Mesenchymal stem cell (in vitro differentiated cells and primary cell): ENCODE results near the gene EDN1.

Experiments
- DNase-seq: peaks from one replicate; pipeline ENCODE4 v3.0.0-alpha.2; 2013
- H2AFZ ChIP-seq: one replicate; pipeline ENCODE4 v1.6.1; 2013; ENCODE audit warnings: low read depth, mild to moderate bottlenecking, control low read depth, inconsistent platforms, low read length, moderate library complexity
- H2AK5ac ChIP-seq: 2 replicates; pipeline ENCODE4 v1.6.1; 2013; ENCODE audit warnings: low read length, moderate library complexity, mild to moderate bottlenecking, inconsistent platforms; ENCODE audit not compliant: severe bottlenecking
- H2BK120ac ChIP-seq: one replicate; pipeline ENCODE4 v1.6.1; 2013; ENCODE audit warnings: low read depth, mild to moderate bottlenecking, inconsistent platforms, low read length, moderate library complexity
- H2BK12ac ChIP-seq, 2 experiments: one replicate each; pipeline ENCODE4 v1.6.1; 2013; ENCODE audit warnings: inconsistent platforms in 2 of 2, low read length in 2 of 2, mild to moderate bottlenecking in 2 of 2, moderate library complexity in 2 of 2, control low read depth in 1 of 2
- H2BK15ac ChIP-seq: one replicate; pipeline ENCODE4 v1.6.1; 2013; ENCODE audit warnings: mild to moderate bottlenecking, low read depth, inconsistent platforms; ENCODE audit not compliant: poor library complexity, severe bottlenecking
- H2BK5ac ChIP-seq: 2 replicates; pipeline ENCODE4 v1.6.1; 2013; ENCODE audit warnings: low read depth, mild to moderate bottlenecking, low read length, control low read depth, inconsistent platforms; ENCODE audit not compliant: poor library complexity, severe bottlenecking
- H3K14ac ChIP-seq, 2 experiments: one replicate each; pipeline ENCODE4 v1.6.1; 2013; ENCODE audit warnings: inconsistent platforms in 2 of 2, low read length in 2 of 2, control low read depth in 1 of 2, mild to moderate bottlenecking in 1 of 2, moderate library complexity in 1 of 2
- H3K18ac ChIP-seq, 2 experiments: one replicate each; pipeline ENCODE4 v1.6.1; 2013; ENCODE audit warnings: inconsistent platforms in 2 of 2, low read length in 2 of 2, control low read depth in 1 of 2, low read depth in 1 of 2, mild to moderate bottlenecking in 1 of 2
- H3K23ac ChIP-seq, 2 experiments: one replicate each; pipeline ENCODE4 v1.6.1; 2013; ENCODE audit warnings: inconsistent platforms in 2 of 2, low read length in 2 of 2, mild to moderate bottlenecking in 2 of 2, moderate library complexity in 2 of 2, control low read depth in 1 of 2
- H3K27ac ChIP-seq: 2 replicates; pipeline ENCODE4 v1.5.1; 2013; ENCODE audit warnings: mild to moderate bottlenecking, moderate library complexity, low read length, control low read depth, inconsistent platforms; ENCODE audit not compliant: poor library complexity, severe bottlenecking
- H3K27me3 ChIP-seq, 2 experiments: 2 replicates each; pipeline versions ENCODE4 v1.6.1 to v1.7.0; 2013; ENCODE audit warnings: low read length in 2 of 2, mild to moderate bottlenecking in 2 of 2, moderate library complexity in 2 of 2, control low read depth in 1 of 2, inconsistent platforms in 1 of 2; ENCODE audit not compliant: control insufficient read depth in 1 of 2, insufficient read depth in 1 of 2
- H3K36me3 ChIP-seq, 2 experiments: 2 replicates each; pipeline versions ENCODE4 v1.6.1 to v1.7.0; 2013; ENCODE audit warnings: low read length in 2 of 2, control low read depth in 1 of 2, inconsistent platforms in 1 of 2, low read depth in 1 of 2, mild to moderate bottlenecking in 1 of 2; ENCODE audit not compliant: insufficient read depth in 2 of 2, control insufficient read depth in 1 of 2
- H3K4ac ChIP-seq, 2 experiments: one replicate each; pipeline ENCODE4 v1.6.1; 2013; ENCODE audit warnings: inconsistent platforms in 2 of 2, low read length in 2 of 2, mild to moderate bottlenecking in 2 of 2, moderate library complexity in 2 of 2, control low read depth in 1 of 2, low read depth in 1 of 2
- H3K4me1 ChIP-seq: 2 replicates; pipeline ENCODE4 v1.6.1; 2013; ENCODE audit warnings: low read depth, low read length, control low read depth; ENCODE audit not compliant: control insufficient read depth, insufficient read depth
- H3K4me2 ChIP-seq: 2 replicates; pipeline ENCODE4 v1.6.1; 2013; ENCODE audit warnings: low read length, mild to moderate bottlenecking, inconsistent platforms; ENCODE audit not compliant: poor library complexity, severe bottlenecking
- H3K4me3 ChIP-seq, 2 experiments: 2 replicates each; pipeline versions ENCODE4 v1.5.1 to v1.7.0; 2013; ENCODE audit warnings: low read length in 2 of 2, mild to moderate bottlenecking in 2 of 2, control low read depth in 1 of 2, low read depth in 1 of 2; ENCODE audit not compliant: insufficient read depth in 1 of 2
- H3K79me1 ChIP-seq: replicated peaks from 2 replicates; pipeline ENCODE4 v1.6.1; 2013; ENCODE audit warnings: mild to moderate bottlenecking, control low read depth, low read length, inconsistent platforms; ENCODE audit not compliant: poor library complexity, severe bottlenecking
- H3K9ac ChIP-seq: 2 replicates; pipeline ENCODE4 v1.7.0; 2013; ENCODE audit warnings: mild to moderate bottlenecking, low read length, moderate library complexity
- H3K9me3 ChIP-seq: 2 replicates; pipeline ENCODE4 v1.7.0; 2013; ENCODE audit warnings: mild to moderate bottlenecking, low read length; ENCODE audit not compliant: control insufficient read depth
- H4K8ac ChIP-seq: one replicate; pipeline ENCODE4 v1.6.1; 2013; ENCODE audit warnings: inconsistent platforms, mild to moderate bottlenecking, low read length, moderate library complexity
- H4K91ac ChIP-seq: one replicate; pipeline ENCODE4 v1.6.1; 2013; ENCODE audit warnings: mild to moderate bottlenecking, low read length, inconsistent platforms
- WGBS: methylation state at CpG from one replicate; pipeline ENCODE4 v1.1.7; 2013; ENCODE audit warnings: mixed read lengths; 5-methylcytosine and 5-hydroxymethylcytosine counted together

EDN1 gene

DNA sequence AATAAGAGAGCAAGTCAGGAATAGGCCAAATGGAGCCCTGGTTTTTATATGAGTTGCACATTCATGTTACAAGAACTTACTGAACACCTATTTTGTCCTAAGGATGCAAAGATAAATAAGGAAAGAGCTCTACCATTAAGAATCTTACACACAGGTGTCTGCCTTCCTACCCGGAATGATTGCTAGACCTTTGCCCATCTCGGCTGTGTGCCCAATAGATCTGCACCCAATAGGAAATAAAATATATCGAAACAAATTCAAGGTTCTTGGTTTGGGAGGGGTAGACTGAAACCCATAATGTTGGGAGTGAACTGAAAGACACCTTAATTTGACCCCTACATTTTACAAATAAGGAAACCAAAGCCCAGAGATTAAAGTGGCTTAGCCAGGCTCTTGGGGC is 48.9 kb downstream of the EDN1 start:
- Histone ChIP-seq H4K91ac (no peak overlapping the region), H3K4me3 (no peak overlapping the region), H2AK5ac (no peak overlapping the region), H3K4ac (no peak overlapping the region), H2AFZ (no peak overlapping the region), H3K27me3 (peaks cover 0 to 44% of the 10 kb centered on the region in 2 experiments), H3K4me2 (no peak overlapping the region), H3K36me3 (no peaks in the 10 kb centered on the region), H3K4me1 (peaks cover 13% of the 10 kb centered on the region), H2BK15ac (no peak overlapping the region), H4K8ac (no peak overlapping the region), H3K9me3 (no peaks in the 10 kb centered on the region), H3K79me1 (no peaks in the 10 kb centered on the region), H3K27ac (no peak overlapping the region), H2BK12ac (no peak overlapping the region), H3K23ac (no peak overlapping the region), H3K14ac (no peak overlapping the region), H2BK120ac (no peak overlapping the region), H3K18ac (no peak overlapping the region), H2BK5ac (no peak overlapping the region), H3K9ac (no peak overlapping the region)
- no peak for DNase-seq
- 100% methylated on average over 3 of the region's 3 CpGs for WGBS

- Histone ChIP-seq H3K4me3 (no peak overlapping the region), H4K8ac (no peak overlapping the region), H3K79me1 (no peaks in the 10 kb centered on the region), H3K14ac (no peak overlapping the region), H3K23ac (peak overlapping the region in 1 of 2 experiments; percentile 10), H3K27ac (no peak overlapping the region), H2BK120ac (no peak overlapping the region), H3K4ac (no peak overlapping the region), H3K4me2 (no peak overlapping the region), H2AK5ac (peak overlapping the region; percentile 57), H3K9me3 (no peaks in the 10 kb centered on the region), H3K4me1 (peaks cover 19% of the 10 kb centered on the region), H2AFZ (no peak overlapping the region), H2BK15ac (no peak overlapping the region), H3K9ac (no peak overlapping the region), H2BK5ac (no peak overlapping the region), H3K18ac (no peak overlapping the region), H2BK12ac (no peak overlapping the region), H3K27me3 (peaks cover 0 to 45% of the 10 kb centered on the region in 2 experiments), H3K36me3 (no peaks in the 10 kb centered on the region), H4K91ac (no peak overlapping the region)
- 85% methylated on average over 11 of the region's 12 CpGs for WGBS
- no peak for DNase-seq
Observed at GRCh38 chr6:12339808-12340487, 49.8 kb downstream of the EDN1 start.

DNA sequence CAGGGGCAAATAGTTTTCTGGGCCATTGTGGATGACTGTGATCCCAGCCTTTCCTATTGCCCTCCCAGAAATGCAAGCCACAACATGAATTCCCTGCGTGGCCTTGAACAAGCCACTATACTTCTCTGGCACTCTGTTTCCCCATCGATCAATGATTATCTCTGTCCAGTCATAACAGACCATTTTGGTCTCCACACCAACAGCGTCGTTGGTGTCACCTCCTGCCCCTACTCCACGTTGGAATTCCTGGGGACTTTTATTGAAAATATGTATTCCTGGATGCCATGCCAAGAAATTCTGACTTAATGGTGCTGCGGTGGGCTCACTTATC is 50.3 kb downstream of the EDN1 start:
- H3K4ac ChIP-seq: no peak overlapping the region
- H2BK15ac ChIP-seq: no peak overlapping the region
- no peak overlapping the region for H3K27ac ChIP-seq
- H2AFZ ChIP-seq: no peak overlapping the region
- H3K23ac ChIP-seq: peak overlapping the region in 1 of 2 experiments; percentile 10
- H3K14ac ChIP-seq: no peak overlapping the region
- no peak overlapping the region for H4K91ac ChIP-seq
- H2AK5ac ChIP-seq: peak overlapping the region; percentile 31
- no peak for DNase-seq
- no peaks in the 10 kb centered on the region for H3K79me1 ChIP-seq
- H3K4me3 ChIP-seq: no peak overlapping the region
- no peaks in the 10 kb centered on the region for H3K9me3 ChIP-seq
- H2BK5ac ChIP-seq: no peak overlapping the region
- H3K18ac ChIP-seq: no peak overlapping the region
- WGBS: 100% methylated on average over 6 of the region's 6 CpGs
- peaks cover 19% of the 10 kb centered on the region for H3K4me1 ChIP-seq
- no peaks in the 10 kb centered on the region for H3K36me3 ChIP-seq
- no peak overlapping the region for H2BK12ac ChIP-seq
- H3K4me2 ChIP-seq: no peak overlapping the region
- H3K9ac ChIP-seq: no peak overlapping the region
- no peak overlapping the region for H4K8ac ChIP-seq
- H3K27me3 ChIP-seq: peaks cover 0 to 45% of the 10 kb centered on the region in 2 experiments
- H2BK120ac ChIP-seq: no peak overlapping the region

DNA sequence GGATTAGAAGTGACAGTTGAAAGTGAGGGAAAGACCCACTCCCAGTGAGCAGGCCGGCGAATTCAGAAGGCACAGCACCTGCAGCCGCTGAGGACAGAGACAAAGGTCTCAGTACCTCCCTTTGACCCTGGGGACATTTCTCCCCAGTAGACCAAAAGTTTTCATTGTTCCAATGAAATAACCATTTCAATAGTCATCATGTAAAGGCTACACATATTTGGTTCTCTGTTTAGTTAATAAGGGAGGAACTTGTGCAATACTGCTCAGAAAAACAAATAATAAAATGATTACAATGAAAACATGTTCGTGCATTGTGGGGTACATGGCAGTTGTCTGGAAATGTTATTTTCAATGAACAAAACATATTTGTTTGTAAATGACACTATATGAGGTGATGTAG is 52.5 kb downstream of the EDN1 start:
- Histone ChIP-seq H2AK5ac (no peak overlapping the region), H3K4me1 (peaks cover 19% of the 10 kb centered on the region), H3K9me3 (no peaks in the 10 kb centered on the region), H3K4ac (no peak overlapping the region), H3K36me3 (no peaks in the 10 kb centered on the region), H2BK12ac (no peak overlapping the region), H3K9ac (no peak overlapping the region), H2BK120ac (no peak overlapping the region), H3K79me1 (no peaks in the 10 kb centered on the region), H2AFZ (no peak overlapping the region), H3K27me3 (peaks cover 0 to 45% of the 10 kb centered on the region in 2 experiments), H4K8ac (no peak overlapping the region), H3K23ac (no peak overlapping the region), H3K14ac (no peak overlapping the region), H2BK5ac (no peak overlapping the region), H3K4me2 (no peak overlapping the region), H3K27ac (peak overlapping the region; percentile 83), H4K91ac (no peak overlapping the region), H3K4me3 (no peak overlapping the region), H3K18ac (no peak overlapping the region), H2BK15ac (no peak overlapping the region)
- no peak for DNase-seq
- 98% methylated on average over 3 of the region's 4 CpGs for WGBS
